HEK293T (cell line): ENCODE results near the gene ID1.

Source experiments
- ARNT ChIP-seq: fragments of 450-650 bp; IDR thresholded peaks from 2 replicates; pipeline ENCODE4 v1.6.1; 2017; ENCODE audit warnings: mild to moderate bottlenecking
- BHLHE40 ChIP-seq: fragments of 450-650 bp; IDR thresholded peaks from 2 replicates; pipeline ENCODE4 v1.6.1; 2016; ENCODE audit warnings: mild to moderate bottlenecking, moderate library complexity, borderline replicate concordance
- FOXA1 ChIP-seq: fragments of 450-650 bp; IDR thresholded peaks from 2 replicates; pipeline ENCODE4 v1.6.1; 2016; ENCODE audit warnings: mild to moderate bottlenecking
- FOXK2 ChIP-seq: fragments of 450-650 bp; IDR thresholded peaks from 2 replicates; pipeline ENCODE4 v1.6.1; 2016; ENCODE audit warnings: mild to moderate bottlenecking
- SP1 ChIP-seq: fragments of 450-650 bp; IDR thresholded peaks from 2 replicates; pipeline ENCODE4 v1.6.1; 2017
- SUZ12 ChIP-seq: fragments of 450-650 bp; IDR thresholded peaks from 2 replicates; pipeline ENCODE4 v1.6.1; 2016; ENCODE audit warnings: mild to moderate bottlenecking
- ZNF384 ChIP-seq: fragments of 450-650 bp; IDR thresholded peaks from 2 replicates; pipeline ENCODE4 v1.6.1; 2016

DNA sequence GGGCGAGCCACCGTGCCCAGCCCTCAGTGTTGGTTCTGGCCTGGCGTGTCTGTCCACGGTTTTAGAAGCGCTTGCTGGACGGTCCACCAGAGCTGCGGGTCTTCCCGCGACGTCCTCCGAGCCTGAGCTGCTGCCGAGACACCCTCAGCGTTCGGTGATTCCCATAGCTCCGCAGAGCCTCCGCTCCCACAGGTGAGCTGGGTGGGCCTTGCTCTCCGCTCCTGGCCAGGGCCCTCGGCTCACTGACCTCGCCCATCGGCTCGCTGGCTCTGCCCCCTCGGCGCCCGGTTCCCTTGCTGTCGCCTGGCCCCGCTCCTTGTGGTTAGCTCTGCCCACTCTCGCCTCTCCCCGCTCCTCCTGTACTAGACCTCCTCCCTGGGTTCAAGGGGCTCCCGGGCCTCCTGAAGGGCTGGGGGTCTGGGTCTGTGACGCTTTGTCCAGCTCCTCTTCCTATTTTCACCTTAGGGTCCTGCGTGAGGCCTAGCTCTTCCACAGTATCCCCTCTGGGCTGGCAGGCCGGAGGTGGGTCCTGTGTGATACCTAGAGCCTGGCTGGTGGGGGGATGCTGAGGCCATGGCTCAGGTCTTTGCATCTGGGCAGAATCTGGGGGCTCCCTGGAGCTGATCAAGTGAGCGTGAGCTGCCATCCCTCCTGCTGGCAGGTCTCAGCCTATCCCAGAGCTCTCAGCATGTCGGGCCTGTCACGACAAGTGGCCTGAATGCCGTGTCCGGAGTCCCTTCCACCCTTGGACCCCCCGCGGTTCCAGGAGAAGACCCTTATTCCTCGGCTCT, 27.7 kb downstream of the ID1 start:
- no peak for TF ChIP-seq BHLHE40
- no peak for TF ChIP-seq SP1
- no peak for TF ChIP-seq FOXK2
- TF ChIP-seq FOXA1: no peak
- TF ChIP-seq SUZ12: no peak
- TF ChIP-seq ARNT: no peak
- no peak for TF ChIP-seq ZNF384
